Testis (tissue), 2 donors: Measurements from ENCODE around the gene LIF.

Source experiments
- CTCF ChIP-seq, 3 experiments: fragments of 450-650 bp in 2 of 3; fragments of 200-600 bp in 1 of 3; sonication (generic) in 1 of 3; IDR thresholded peaks; one replicate each; pipeline ENCODE4 v1.5.1; 2016 to 2019; ENCODE audit warnings: antibody characterized with exemption in 3 of 3, mild to moderate bottlenecking in 2 of 3, moderate library complexity in 1 of 3
- POLR2A ChIP-seq: fragments of 450-650 bp; IDR thresholded peaks from one replicate; pipeline ENCODE4 v1.6.1; 2017; ENCODE audit warnings: antibody characterized with exemption, mild to moderate bottlenecking, moderate library complexity

GRCh38 chr22:30225220-30225927, 21.2 kb downstream of the LIF start:
- TF ChIP-seq CTCF (IDR thresholded peaks at IDR 0.05) (no peak), POLR2A (no peak)
